DMS53 (cell line): ENCODE results near the gene HDAC5.
"Not testable (repeated sequence)": the region's sequence is repeated elsewhere in the genome, so short reads cannot be mapped to it uniquely, and the experiment has no call there.

Experiments used
- DNase-seq: peaks from one replicate; lab custom pipeline; 2025; lab: John Stamatoyannopoulos, UW

Gene HDAC5

DNA sequence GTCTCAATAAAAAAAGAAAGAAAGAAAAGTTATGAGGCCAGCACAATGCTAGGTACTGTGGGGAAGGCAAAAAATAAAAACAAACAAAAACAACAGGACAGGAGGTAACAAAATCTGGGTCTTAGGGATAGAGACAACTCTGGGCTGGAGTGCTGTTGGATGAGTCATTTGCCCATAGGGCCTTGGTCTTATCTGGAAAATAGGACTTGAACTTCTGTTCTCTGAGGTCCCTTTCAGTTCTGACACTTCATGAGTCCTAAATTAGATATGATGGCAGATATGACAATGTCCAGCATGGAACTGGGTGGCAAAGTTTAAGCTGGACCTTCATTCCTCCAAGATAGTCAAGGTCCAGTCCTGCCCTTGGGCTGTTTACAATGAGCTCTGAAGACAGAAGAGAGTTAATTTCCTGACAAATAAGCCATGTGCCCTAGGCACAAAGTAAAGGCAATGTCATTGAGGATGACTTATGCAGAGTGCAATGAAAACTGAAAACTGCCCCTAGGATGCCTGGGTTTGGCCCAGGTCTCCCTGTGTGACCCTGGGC is 8.9 kb upstream of the HDAC5 start:
- peak; percentile 27 for DNase-seq

DNA sequence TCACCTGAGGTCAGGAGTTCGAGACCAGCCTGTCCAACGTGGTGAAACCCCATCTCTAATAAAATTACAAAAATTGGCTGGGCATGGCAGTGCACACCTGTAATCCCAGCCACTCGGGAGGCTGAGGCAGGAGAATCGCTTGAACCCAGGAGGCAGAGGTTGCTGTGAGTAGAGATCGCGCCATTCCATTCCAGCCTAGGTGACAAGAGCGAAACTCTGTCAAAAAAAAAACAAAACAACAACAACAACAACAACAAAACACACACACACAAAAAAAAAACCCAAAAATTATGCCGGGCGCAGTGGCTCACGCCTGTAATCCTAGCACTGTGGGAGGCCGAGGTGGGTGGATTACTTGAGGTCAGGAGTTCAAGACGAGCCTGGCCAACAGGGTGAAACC is 7.9 kb upstream of the HDAC5 start:
- DNase-seq, result not testable (repeated sequence)

DNA sequence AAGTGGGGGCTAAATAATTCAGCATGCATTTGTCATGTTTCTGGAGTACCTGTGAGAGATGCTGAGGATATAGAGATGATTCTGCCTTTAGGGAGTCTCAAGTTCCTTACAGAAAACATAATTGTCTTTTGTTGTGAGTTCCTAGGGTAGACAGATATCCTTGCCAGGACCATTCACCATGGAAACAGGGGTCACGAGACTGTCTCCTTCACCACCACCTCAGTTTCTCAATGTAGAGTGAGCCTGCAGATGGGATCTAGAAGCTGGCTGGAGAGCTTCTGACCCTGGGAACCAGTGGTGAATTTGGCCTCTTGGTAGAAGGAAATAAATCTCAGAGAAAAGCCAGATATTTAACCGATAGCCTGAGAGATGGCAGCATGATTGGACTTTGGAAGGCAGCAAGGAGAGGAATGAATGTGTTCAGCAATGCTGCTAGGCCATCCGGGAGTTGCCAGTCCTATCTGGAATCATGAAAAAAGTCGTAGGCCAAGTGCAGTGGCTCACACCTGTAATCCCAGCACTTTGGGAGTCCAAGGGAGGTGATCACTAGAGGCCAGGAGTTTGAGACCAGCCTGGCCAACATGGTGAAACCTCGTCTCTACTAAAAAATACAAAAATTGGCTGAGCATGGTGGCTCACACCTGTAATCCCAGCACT is 7.4 kb upstream of the HDAC5 start:
- DNase-seq, result no peak

DNA sequence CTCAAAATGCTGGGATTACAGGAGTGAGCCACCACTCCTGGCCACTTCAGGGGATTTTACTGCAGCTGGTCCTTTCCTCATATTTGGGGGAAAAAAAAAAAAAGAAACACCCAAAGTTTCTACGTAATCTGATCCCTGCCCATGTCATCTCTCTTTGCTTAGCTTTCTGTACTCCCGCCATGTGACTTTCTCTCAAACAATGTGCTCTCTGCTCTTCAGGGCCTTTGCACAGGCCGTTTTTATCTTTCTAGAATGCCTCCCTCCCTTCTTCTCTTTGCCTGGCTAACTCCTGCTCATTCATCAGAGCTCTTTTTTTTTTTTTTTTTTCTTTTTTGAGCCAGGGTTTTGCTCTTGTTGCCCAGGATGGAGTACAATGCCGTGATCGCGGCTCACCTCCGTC is 4.9 kb upstream of the HDAC5 start:
- peak; percentile 29 for DNase-seq

DNA sequence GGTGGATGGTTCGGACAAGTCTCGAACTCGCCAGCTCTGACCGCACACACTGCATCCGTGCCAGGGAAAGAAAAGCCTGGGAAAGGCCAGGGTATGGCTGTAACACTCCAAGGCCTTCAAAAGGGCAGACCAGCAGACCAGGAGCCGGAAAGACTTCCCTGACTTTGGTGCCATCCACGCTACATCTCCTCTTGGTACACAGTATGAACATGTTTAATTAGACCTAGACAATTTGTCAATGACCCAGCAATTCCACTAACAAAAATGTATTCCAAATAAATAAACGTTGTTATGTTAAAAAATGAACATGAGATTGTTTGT is 637 bp upstream of the HDAC5 start:
- no peak for DNase-seq

DNA sequence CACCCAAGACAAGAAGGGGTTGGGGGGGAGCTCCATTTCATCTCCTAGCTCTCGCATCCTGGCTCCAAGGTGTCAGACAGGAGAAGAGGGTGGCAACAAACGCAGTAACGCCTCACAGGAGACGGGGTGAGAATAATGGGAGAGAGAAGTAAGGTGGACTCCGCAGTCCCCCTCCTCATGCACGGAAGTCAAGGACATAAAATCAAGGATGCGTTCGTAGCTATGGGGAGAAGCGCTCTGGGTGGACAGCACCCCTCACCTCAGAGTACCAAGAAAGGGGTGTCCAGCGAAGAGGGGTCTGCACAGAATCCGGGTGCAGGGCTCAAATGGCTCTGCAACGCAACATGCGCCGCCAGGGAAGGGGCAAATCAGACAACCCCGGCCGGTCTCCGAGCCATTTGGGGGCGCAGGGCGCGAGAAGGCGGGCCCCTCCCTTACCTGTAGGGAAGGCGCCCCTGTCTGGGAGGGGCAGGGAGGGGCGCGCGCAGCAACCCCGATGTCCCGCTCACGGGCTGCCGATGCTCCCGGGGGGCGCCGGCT is 555 bp downstream of the HDAC5 start:
- peak; percentile 57 for DNase-seq

DNA sequence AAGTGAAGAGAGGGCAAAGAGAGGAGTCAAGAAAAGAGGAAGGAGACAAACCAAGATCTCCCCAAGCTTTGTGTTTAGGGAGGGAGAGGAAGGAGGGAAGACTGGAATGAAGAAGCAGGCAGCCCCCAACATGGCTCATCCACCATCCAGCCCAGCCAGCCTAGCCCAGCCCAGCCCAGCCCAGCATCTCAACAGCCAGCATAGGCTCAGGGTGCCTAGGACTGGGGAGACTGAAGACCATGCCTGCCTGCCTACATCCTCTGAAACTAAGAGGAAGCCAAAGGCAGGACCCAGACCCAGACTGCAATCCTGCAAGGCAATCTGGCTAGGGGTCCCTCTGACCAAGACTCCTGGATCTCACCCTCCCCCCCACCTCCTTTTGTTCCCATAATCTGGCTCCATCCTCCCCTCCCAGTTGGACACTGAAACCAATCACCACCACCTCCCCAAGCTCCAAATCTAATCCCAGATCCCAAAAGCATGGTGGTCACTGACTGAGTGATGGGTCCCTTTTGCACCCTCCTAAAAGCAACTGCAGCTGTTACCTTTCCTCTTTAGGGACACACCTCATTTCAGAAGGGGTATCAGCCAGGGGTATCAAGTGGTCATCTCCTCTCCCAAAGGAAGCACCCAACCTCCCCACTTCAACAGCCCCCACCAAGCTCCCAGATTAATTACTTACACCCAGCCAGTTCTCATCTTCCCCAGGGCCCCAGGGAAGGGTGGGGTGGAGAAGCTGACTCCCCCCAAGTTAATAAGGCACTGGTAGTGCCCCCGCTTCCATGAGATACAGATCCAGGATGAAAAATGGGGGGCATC is 1.2 kb downstream of the HDAC5 start:
- no peak for DNase-seq

DNA sequence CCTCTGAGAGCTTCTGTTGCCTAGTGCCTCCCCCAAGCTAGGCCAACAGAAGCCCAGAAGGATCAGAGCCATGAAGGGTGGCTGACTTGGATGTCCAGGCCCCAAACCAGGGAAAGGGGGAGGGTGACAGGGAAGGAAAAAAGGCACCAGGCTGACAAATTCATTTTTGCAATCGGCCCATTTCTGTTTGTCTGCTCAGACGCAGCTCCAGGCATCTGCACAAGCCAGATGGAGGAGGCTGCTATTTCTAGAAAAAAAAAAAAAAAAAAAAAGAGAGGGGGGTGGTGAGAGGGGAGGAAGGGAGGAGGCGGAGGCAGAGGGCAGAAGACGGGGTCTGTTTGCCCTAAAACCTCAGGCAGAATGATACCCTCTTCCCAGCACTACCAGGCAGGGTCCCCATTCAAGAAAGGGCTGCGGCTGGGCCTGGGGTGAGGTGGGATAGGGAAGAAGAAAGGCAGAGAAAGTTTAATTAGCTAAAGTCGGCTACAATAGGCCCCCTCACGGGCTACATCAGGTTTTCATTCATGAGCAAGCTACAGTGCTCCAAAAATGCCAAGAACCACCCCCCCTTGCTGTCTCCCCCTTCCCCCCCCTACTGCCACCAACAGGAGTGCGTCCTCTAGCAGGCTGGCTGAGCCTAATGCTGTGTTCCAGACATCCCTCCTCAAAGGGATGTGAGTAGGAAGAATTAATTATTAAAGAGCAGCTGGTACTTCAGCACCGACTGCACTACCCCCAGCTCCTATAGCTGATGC is 2.4 kb downstream of the HDAC5 start:
- peak; percentile 29 for DNase-seq

DNA sequence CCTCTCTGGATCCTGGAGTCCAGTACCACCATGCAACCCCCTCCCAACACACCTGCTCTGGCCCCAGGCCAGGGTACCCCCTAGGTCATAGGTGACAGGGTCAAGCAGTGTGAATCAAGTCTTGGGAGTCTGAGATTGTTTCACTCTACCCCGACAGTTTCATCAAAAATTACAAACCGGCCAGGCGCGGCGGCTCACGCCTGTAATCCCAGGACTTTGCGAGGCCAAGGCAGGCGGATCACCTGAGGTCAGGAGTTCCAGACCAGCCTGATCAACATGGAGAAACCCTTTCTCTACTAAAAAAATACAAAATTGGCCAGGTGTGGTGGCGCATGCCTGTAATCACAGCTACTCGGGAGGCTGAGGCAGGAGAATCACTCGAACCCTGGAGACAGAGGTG is 3.2 kb downstream of the HDAC5 start:
- DNase-seq, result not testable (repeated sequence)

DNA sequence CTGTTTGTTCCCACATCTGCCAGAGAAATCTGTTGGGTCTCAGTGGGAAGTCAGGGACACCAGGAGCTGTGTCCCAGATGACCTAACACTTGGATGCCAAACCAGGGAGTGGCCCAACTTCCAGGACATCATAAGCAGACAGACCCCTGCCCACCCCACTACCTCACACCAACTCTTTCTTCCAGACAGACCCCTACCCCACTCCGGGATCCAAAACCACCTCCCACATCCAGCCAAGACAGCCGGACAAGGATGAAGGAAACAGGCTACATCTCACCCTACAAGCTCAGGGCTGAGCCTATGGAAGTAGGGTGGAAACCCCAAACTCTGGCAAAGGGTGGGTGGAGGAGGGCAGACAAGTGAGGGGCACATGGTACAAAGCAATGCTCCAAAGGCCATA is 3.6 kb downstream of the HDAC5 start:
- DNase-seq, result no peak

DNA sequence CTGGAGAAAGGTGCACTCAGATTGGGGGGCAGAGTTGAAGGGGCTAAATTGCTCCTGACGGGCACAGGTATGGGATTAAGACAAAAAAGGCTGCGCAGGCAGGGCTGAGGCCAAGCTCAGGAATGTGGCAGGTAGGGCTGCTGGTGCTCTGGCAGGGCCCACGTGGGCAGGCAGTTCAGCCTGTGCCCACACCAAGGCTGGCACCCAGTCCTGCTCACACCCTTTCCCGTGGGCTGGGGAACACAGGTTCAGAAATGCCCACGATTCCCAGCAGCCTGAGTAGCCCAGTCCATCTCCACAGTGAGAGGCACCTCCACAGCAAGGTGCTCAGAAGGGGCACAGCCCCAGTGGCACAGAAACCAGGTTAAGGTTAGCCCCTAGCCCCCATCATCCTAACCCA is 4.4 kb downstream of the HDAC5 start:
- DNase-seq, result no peak

DNA sequence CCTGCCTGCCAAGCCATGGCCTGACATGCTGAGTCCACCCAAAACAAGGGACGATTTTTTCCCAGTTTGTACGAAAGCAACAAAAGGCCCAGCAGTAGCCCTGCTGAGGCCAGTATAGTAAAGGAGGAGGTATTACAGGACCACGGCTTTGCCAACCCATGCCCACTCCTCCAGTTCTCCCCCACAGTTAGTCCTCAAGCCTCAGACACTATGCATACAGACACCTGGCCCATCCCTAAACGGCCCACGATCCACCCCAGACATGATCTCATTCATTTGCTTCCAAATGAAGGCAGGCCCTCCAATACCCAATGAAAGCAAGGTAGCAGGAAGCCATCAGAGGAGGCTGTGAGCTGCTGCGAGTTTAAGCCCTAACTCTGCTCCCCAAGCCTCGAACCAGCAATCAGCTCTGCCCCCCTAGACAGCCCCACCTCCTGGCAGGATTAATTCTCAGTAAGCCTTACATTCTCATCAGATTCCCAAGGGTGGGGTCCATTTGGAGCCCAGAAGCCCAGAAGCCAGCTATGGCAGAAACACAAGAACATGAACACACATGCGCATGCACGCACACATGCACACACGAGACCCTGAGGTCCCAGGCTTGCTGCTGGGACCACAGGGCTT is 4.9 kb downstream of the HDAC5 start:
- no peak for DNase-seq

DNA sequence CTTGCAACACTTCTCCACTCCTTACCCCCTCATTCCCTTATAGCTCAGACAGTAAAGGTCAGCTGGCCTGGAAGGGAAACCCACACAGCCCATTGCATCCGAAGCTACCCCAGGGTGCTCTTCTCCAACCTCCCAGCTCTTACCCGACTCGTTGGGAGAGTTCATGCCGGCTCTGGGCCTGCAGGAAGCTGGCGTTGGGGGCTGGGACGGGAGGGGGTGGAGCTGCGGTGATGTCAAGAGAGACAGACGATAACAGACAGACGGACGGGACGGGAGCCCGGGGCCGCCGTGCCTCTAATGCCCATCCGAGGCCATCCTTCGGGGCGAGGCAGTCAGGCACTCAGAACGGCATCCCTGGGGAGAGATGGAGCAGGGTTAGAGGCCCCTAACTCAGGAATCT is 6.1 kb downstream of the HDAC5 start:
- DNase-seq, result no peak

DNA sequence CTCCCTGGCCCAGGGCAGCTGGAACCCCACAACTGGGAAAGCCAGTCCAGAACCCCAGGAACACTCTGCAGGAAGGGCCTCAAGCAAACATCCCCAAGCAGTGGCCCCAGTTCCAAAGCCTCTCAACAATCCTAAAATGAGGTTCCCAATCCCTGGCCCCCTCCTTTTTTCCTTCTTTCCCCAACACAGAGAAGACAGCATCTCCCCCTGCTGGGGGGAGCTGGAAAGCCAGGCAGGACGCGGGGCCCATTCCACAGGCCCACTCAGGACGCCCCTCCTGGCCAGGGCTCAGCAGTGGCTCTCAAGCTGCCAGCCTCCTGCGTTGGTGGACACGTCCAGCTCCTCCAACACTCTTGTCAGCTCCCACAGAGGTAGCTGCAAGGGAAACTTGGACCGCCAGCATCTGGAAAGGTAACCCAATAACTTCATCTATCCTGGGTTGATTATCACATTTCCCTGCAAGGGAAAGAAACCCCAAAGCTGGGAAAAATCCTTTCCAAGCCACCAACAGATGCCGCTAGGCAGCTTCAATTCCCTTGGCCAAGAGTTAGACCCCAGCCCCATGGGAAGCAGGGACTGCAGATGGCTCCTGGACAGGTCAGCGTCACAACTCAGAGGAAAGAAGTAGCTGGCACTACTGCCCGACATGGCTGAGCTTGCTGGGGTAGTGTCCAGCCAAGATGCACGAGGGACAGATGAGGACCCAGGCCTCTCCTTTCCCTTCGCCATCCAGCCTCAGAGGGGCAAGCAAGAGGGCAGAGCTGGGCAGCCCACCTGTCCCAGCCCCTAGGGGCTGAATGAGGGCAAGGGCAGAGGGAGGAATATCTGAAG is 7.6 kb downstream of the HDAC5 start:
- peak; percentile 69 for DNase-seq

DNA sequence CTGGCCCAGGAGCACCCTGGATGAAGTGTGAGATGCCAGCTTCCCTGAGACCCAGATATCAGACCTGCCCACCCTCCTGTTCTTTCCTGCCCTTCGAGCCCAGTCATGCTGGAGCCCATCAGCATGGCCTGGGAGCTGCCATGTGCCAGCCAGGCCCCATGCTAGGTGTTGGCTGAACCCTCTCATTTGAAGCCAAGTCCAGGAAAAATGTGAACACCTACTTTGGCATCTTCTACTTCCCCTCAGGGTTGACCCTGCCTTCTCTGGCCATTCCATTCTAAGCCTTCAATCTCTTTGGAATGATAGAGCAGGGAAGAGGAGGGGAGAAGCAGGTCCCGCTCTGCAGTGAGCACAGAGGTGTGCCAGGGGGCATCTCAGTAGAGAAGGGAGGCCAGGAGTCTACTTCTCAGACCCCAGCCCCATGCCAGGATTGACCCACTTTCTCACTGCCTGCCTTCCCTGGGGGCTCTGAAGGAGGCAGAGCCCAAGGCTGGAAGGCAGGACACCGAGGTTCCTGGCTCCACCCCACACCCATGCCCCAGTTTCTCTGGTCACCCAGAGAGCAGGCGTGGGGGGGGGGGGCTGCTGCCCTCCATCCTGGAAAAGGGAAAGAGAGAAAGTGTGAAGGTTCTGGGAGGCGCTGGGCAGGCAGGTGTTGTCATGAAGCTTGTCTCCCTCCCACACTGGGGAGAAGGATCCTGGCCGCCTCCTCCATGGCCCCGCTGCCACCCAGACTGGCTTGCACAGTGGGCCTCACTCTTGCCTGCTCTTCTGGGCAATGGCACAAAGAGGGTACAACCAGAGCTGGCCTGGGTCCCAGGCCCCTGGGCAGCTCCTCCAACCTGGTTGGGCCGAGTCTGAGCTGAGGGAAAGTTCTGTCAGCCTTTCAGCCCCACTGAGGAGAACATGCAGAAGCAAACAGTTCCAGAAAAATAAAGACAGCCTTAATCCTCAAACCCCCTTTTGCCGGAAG is 9.3 kb downstream of the HDAC5 start:
- no peak for DNase-seq

DNA sequence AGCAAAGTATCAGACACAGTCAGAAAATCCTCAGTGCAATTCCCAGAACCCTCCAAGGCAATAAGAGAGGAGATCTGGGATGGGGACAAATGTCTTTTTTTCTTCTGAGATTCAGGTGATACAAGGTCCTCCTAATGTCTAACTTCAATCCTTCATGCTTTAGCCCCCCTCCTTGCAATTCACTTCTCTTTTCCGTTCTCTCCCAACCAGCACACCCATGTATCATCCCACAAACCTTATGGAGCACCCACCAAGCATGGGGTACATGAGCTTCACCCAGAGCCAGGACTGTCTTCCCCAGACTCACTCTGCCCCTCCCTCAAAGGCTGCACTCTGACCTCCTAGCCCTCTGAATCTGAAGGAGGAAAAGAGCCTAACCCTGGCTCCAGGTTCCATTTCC is 10.1 kb downstream of the HDAC5 start:
- no peak for DNase-seq

DNA sequence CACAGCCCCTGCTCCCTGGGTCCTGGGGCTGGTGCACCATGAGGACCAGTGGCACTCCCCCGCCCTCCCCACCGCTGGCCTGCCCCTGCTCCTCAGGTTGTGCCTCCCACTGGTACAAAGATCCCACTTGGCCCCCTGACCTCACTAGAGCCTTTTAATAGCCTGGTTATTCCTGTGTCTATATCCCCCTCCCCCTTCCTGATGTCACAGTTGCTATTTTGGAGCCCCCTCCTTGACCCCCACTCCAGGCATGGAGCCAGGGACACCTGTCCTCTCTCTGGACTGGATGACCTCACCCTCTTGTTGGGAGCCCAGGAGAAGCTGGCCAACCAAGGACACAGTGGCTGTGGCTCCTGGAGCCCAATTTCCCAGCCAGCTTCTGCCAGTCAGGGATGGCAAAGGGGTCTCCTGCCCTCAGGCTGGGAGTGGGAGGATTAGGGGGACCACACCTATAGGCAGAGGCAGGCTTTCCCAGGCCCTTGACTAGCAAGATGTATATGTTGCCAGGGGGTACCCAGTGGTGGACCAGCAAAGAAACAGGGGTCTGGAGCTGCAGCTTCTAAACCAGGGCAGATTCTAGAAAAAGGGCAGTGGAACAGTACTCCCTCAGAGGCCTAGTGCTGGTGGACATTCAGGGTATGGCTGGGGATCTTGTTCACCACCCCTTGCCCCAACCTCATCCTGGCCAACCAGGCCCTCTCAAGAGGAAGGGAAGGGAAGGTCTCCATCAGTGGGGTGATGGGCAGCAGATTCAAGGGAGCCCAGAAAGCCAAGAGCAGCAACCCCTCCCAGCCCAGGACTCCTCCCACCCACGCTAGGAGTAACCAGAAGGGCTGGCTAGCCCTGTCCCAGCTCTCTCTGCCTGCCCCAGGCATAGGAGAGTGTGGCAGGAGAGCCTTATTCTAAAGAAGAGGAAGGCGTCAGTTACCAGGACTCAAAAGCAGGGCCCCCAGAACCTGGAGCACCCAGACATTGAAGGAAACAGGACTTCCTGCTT is 10.9 kb downstream of the HDAC5 start:
- DNase-seq, result peak; percentile 69

DNA sequence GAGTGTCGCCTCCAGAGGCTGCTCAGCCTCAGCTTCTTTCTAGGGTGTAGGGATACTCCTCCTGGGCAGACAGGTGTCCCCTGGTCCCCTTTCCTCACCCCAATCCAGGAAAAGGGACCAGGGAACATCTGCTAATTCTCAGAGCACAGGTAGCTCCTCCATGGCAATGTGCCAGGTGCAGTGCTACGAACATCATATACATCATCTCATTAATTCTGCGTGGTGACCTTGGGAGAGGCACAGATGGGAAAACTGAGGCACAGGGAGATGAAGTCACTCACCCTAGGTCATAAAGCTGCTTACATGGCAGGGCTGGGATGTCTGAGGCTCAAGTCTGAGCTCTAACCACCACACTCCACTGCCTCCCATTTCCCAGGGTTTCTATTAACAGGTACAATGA is 11.7 kb downstream of the HDAC5 start:
- peak; percentile 52 for DNase-seq
